Renal cortex interstitium (tissue), 11 donors: ENCODE data around the gene PIM1. TPM values are rescaled to one million over a fixed set of nuclear protein-coding genes. Genes with fewer than 3 reads are reported as not detected.
A peak's percentile ranks its signal among the peaks of the same experiment; 100 is the strongest.

Experiments
- DNase-seq, 11 donors: peaks; one replicate each; pipeline ENCODE4 v3.0.0-alpha.2; 2013; ENCODE audit warnings: low read depth in 9 of 11, low spot score in 4 of 11; ENCODE audit errors: extremely low read depth in 1 of 11
- polyA plus RNA-seq, 3 donors: library from polyadenylated mRNA; unstranded; fragments of 120-200 nt; gene quantifications; one replicate each; pipeline ENCODE4 v1.2.1, GENCODE V29; 2013; ENCODE audit not compliant: insufficient read length in 3 of 3

PIM1 gene
- polyA plus RNA-seq, 3 donors, result 22.4 to 27.9 (median 26.2) TPM

DNA sequence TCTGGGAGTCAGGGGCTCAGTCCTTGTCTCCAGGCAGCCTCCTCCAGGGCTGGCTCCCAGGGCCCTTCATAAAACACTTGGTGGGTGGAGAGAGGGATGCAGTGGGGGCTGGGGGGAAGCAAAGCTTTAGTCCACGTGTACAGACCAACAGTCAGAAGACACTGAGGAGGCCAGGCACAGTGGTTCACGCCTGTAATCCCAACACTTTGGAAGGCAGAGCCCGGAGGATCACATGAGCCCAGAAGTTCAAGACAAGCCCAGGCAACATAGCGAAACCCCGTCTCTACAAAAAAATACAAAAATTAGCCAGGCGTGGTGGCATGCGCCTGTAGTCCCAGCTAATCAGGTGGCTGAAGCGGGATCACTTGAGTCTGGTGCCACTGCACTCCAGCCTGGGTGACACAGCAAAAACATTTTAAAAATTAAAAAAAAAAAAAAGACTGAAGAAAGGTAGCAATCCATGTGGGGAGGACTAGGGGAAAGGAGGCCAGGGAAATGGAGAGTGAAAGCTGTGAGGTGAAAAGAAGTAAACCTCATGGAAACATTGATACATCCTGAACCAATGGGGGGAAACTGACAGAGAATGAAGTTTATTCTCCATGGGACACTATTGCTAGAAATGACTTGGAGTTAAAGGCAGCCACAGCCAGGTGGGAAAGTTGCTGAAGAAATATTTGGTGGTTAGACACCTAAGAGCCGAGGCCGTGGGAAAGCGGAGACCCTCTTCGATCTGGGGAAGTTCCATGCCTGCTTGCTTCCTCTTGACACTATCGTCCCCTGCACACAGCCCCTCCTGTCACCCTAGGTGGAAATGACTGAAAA lies 35.4 kb downstream of the PIM1 start:
- DNase-seq, result no peak

DNA sequence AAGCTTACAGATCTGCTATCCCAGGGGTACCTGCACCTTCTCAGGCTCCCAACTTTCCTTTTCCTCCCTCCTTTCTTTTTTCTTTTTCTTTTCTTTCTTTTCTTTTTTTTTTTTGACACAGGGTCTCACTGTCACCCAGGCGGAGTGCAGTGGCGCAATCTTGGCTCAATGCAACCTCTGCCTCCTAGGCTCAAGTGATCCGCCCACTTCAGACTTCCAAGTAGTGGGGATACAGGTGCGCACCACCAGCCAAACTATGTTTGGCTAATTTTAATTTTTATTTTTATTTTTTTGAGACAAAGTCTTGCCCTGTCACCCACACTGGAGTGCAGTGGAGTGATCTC lies 36.0 kb downstream of the PIM1 start:
- DNase-seq, result no peak

DNA sequence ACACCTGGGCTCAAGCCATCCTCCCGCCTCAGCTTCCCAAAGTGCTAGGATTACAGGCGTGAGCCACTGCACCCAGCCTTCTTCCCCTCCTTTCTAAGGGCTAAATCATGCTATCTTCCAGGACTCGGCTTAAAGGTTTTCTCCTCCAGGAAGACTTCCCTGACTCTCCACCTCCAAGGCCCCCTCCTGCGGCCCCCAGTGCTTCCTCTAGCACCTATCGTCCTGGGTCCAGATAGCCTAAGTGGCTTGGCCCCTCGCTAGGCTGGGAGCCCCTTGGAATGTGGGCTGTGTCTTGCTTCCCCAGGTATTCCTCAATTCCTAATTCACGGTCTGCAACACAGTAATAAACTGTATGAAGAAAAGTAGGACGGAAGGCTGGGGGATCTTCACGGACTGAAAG lies 36.7 kb downstream of the PIM1 start:
- DNase-seq, result no peak

DNA sequence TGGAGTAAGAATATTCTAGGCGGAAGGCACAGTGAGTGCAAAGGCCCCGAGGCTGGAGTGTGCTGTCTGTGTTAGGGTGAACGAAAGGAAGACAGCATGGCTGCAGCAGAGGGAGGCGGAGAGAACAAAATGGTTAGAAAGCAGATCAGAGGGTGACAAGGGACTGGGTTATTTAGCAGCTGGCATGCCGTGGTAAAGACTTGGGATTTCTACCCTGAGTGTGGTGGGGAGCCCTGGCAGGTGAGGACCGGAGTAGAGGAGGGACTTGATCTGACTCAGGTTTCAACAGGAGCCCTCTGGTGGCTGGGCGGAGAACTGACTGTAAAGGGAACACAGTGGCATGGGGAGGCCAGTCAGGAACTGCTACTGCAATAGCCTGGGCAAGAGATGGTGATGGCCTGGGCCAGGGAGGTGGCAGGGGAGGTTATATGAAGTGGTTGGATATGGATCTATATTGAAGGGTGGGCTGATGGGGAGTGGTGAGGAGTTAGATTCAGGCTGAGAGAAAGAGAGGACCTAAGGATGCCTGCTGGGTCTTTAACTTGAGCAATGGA lies 38.0 kb downstream of the PIM1 start:
- peak in 1 of 11 donors; percentile 34 for DNase-seq

DNA sequence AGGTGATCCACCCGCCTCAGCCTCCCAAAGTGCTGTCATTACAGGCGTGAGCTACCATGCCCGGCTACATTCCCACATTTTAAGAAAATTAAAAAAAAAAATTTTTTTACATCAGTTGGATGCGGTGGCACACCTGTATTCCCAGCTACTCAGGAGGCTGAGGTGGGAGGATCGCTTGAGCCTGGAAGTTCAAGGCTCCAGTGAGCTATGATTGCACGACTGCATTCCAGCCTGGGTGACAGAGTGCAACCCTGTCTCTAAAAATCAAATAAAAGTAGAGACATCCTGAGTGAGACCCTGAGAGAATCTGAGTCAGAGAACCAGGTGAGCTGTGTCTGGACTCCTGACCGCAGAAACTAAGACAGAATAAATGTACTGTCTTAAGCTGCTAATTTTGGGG lies 38.8 kb downstream of the PIM1 start:
- DNase-seq, result no peak

DNA sequence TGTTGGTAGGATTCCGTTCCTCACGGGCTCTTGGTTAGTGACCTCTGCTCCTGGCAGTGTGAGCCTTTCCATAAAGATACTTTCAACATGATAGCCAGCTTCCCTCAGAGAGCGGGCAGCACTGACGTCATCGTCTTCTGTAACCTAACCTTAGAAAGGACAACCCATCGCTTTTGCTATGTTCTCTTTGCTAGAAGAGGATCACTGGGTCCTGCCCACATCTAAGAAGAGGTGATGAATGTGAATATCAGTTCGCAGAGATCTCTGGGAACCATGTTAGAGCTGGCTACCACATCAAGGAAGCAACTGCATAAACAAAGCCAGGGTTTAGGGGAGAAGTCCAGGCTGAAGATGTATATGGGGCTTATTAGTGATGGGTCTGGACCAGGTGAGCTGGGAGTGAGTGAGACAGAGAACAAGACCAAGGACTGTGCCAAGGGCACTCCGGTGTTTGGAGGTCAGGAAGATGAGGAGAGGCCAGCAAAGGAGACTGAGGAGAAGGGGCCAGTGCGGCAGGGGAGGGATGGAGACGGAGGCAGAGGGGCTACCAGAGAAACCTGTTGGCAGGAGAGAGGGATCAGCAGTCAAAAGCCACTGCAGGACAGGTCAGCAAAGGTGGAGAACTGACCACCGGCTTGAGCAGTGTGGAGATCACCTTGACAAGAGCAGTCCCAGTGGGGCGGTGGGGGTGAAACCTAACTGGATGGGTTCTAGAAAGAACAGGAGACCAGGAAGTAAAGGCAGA lies 39.7 kb downstream of the PIM1 start:
- DNase-seq, result no peak

DNA sequence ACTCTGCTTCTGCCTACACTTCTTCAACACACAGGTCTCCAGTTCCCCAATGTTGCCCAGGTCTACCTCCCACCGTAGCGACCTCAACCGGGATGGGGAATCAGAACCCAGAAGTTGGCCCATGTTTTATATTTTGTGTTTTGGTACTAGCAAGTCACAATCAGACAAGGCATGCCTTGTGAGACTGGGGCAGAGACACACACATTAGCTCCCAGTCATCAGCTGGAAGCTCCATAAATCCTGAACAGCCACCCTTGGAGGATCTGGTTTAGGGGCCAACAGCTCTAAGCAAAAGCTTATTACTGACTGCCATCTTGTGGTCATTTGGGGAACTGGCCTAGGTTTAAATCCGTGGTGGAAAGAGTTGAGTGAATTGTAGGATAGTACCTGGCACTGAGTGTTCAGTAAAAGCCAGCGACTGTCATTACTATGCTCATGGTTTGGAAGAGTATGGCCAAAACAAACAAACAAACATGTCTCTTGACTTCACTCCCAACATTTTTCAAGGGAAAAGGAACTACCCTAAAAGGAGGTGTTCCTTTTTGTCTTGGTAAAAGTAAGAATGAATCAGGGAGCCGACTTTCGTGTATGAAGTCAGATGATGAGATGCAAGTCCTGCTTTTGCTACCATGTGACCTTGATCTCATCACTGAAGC lies 40.5 kb downstream of the PIM1 start:
- peak; percentile 69 to 88 (median 80) for DNase-seq

DNA sequence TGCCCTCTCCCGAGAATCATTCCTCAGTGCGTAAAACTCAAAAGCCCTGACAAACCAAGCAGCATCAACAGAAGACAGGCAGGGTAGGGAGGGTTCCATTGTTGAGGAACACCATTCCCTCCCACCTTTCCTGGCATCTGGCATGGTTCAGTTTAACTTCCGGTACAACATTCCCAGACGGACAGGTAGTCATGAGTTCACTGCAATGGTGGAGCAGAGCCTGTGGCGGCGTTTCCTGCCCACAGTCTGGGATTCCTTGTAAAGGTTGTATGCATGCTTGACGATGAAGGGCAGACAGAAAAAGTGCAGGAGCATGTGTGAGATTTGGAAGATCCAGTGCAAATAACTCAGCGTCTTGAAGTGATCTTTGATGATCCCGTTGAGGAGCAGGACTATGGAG lies 42.3 kb downstream of the PIM1 start:
- DNase-seq, result no peak

DNA sequence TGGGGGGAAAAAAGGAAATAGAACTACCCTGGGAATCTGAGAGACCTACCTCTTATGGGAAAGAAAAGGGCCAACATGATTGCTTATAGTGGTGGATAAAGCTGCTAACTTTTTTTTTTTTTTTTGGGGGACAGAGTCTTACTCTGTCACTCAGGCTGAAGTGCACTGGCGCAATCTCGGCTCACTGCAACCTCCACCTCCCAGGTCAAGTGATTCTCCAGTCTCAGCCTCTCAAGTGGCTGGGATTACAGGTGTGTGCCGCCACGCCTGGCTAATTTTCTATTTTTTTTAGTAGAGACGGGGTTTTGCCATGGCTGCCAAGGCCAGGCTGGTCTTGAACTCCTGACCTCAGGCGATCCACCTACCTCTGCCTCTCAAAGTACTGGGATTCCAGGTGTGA lies 48.1 kb downstream of the PIM1 start:
- no peak for DNase-seq

DNA sequence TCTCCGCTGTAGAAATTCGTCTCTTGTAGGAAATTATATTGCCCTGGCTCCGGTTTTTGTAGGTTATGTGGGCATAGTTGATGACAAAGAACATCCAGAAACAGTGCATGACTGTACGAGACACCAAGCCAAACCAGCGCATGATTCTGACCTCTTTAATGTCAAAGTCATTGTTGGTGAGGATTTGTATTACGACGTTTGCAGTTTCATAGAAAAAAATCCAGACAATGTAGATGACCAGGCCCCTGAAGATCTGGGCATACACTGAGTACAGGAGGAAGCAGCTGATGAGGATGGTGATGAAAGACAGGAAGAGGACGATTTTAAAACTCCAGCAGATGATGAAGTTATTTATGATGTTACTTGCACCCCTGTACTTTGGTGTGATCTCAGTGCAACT lies 48.6 kb downstream of the PIM1 start:
- no peak for DNase-seq

DNA sequence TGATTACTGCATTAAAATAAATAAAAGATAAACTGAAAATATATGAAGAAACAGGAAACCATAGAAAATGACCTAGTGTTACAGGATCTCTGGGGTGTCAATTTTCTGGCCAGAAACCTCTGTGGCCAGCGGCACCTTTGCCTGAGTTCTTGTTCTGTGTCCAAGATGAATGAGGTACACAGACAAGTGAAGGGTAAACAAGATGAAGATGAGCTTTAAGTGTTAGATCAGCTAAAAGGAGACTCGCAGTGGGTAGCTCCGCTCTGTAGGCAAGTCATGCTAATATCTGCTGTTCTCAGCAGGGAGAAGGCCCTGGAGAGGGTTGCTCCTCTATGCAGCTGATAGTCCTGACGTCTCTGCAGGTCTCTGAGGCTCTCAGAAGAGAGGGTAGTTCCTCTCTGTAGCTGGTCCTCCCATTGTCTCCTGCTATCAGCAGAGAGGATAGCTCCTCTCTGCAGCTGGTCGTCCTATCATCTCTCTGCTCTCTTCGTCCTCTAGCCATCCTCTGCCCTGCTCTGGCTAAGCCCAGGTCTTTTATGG lies 51.7 kb downstream of the PIM1 start:
- no peak for DNase-seq

DNA sequence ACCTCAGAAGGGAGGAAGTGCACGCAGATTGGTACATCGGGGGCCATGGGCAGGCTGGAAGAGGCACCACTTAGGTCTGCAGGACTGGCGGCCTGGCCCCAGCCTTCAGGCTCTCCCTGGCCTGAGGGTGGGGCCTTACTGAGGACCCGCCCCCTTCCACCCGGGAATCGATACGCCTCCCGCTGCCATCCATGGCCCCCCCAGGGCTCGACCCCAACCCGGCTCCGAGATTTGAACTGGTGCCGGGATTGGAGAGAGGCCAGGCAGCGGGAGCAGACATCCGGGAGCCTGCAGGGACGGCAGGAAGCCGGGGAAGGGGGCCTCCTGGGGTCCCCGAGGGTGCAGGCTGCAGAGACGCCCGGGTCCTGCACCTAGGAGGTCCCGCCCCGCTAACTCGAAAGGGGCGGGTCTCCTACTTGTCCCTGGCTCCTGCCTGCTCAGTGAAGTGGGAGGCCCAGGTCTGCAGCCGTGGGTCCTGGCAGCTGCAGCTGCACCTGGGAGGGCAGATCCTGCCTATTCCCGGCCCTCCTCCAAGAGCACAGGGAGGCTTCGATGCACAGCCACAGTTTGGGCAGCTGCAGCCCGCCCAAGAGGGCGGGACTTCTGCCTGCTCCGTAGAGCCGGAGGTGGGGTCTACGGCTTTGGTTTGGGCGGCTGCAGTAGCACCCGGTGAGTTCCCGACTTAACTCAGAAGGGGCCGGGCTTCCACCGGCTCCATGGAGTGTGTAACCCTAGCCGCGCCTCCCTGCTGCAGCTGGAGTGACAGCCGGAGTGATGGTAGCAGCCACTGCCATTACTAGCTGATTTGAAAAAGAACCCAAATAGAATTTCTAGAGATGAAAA lies 52.4 kb downstream of the PIM1 start:
- DNase-seq, result peak; percentile 68 to 89 (median 80)

DNA sequence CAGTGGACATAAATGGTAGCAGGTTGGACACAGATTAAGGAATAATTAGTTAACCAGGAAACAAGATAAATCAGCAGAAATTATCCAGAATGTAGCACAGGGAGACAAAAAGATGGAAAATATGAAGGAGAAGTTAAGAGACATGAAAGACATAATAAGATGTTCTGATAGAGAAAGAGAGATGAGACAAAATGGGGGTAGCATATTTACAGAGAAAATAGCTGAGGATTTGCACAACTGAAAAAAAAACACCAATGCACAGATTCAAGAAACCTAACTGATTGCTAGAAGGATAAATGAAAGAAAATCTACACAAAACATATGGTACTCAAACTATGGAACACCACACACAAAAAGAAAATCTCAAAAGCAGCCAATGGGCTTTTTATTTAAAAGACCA lies 53.0 kb downstream of the PIM1 start:
- DNase-seq, result no peak

Other genes starting within 250 kb of the PIM1 start
- gene PI16, start 215.4 kb upstream of the PIM1 start, polyA plus RNA-seq, result 1 to 10 TPM; 1.1 to 4.0 (median 1.1) TPM
- 100 to 1,000 TPM; 146 to 187 (median 167) TPM for gene MTCH1, start 184.0 kb upstream of the PIM1 start, polyA plus RNA-seq
- gene FGD2, start 164.5 kb upstream of the PIM1 start, polyA plus RNA-seq, result 1 to 10 TPM; 1.3 to 3.1 (median 2.7) TPM
- 10 to 100 TPM; 13.4 to 14.4 (median 14.0) TPM for gene TBC1D22B, start 87.6 kb downstream of the PIM1 start, polyA plus RNA-seq
- 1 to 10 TPM; 1.0 to 2.5 (median 2.1) TPM for gene TMEM217, start 88.0 kb downstream of the PIM1 start, polyA plus RNA-seq
- gene RNF8, start 183.8 kb downstream of the PIM1 start, polyA plus RNA-seq, result 10 to 100 TPM; 26.2 to 32.3 (median 31.1) TPM